ENCODE data around the gene SLC26A11.
A peak's percentile ranks its signal among the peaks of the same experiment; 100 is the strongest.

SLC26A11 gene

DNA sequence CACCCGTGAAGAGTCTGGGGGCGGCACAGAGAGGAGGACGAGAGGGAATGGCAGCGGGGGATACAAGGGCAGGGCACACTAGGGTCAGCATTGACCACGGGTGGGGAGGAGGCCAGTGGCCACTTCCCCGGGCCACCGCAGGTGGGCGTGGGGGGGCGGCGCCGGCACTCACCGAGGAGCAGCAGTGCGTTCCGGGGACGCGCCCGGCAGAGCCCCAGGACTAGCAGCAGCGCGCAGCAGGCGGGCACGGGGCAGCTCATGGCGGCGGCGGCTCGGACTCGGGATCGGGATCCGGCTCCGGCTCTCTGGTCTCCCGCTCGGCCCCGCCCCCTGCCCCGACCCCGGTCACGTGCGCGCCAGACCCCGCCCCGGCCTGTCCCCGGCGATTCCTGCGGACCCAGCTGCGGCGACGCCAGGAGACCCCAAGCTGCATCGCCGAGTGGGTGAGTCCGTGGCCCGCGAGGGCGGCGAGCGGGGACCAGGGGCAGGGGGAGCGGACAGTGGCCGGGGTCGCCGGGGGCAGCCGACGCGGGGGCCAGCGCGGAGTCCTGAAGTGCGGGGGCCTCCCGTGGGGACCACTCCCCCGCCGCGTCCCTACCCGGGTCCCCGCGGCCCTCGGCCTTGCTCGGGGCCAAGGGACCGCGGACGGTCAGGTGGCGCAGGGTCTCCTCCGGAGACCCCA is at the start of gene SLC26A11, which contains the start of gene SGSH:
TSS of gene SLC26A11 (plus strand) at position 374 of the 682 bp plus-strand sequence. CDS start 1,134 bp downstream, outside the sequence.
TSS of gene SGSH (minus strand) at position 280 of the 682 bp plus-strand sequence. CDS start at position 260, 20 bp downstream.
- peak; percentile 98 for DNase-seq (ENCODE audit: low spot score)

DNA sequence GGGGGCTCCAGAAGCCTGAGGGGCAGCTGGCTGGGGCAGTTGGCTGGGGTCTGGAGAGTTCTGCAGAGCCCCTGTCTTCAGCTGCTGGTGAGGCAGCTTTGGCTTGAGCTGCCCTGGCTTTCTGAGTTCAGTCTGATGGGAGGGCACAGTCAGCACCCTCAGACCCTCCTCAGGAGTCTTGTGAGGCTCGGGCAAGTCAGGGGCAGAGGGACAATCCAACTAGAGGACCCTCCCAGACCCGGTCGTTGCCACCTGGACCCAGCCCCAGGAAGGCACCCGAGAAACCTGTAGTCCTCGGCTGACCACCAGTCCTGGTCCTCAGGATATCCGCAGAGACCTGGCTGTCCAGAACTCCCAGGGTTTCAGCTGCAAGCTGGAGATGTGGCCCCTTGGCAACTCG is 48.5 kb upstream of the SLC26A11 start:
- no peak for DNase-seq (ENCODE audit: low spot score)

DNA sequence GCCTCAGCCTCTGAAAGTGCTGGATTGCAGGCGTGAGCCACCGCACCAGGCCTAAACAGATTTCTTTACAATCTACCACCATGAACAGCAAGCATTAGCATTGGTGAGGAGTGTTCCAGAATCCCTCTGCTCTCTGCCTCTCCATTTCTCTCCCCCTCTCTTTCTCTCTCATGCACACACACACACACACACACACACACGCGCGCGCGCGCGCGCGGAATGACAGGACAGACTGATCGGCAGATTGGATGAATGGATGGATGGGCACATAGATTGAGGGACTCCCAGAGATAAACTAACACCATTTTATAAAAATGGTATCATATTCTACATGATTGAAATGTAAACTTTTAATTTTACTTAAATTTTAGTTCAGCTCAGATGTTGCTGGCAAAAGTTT is 47.1 kb upstream of the SLC26A11 start:
- no peak for DNase-seq (ENCODE audit: low spot score)

DNA sequence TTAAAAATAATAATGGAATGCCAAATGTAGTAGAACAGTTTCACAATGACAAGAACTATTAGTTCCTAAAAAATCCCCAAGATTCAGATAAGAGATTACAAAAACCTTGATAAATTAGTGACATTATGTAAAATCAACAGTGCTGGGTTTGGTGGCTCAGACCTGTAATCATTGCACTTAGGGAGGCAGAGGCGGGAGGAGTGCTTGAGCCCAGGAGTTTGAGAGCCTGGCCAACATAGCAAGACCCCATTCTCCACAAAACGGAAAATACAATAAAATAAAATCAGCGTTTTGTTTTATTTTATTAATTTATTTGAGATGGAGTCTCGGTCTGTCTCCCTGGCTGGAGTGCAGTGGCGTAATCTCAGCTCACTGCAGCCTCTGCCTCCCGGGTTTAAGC is 46.3 kb upstream of the SLC26A11 start:
- no peak for DNase-seq (ENCODE audit: low spot score)

DNA sequence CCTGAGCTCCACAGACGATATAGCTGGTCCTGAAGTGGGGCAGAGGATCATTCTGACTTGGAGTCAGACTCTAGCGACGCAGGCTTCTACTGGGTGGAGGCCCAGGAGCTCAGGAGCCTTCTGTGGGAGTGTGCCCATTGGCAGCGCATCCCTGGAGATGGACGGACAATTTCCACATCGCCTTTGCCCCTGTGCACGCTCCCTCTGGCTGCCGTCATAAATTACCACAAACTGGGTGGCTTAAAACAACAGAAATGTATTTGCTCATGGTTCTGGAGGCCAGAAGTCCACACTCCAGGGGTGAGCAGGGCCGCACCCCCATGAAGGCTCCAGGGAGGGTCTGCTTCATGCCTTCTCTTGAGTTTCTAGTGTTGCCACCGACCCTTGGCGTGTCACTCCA is 43.5 kb upstream of the SLC26A11 start:
- no peak for DNase-seq (ENCODE audit: low spot score)

DNA sequence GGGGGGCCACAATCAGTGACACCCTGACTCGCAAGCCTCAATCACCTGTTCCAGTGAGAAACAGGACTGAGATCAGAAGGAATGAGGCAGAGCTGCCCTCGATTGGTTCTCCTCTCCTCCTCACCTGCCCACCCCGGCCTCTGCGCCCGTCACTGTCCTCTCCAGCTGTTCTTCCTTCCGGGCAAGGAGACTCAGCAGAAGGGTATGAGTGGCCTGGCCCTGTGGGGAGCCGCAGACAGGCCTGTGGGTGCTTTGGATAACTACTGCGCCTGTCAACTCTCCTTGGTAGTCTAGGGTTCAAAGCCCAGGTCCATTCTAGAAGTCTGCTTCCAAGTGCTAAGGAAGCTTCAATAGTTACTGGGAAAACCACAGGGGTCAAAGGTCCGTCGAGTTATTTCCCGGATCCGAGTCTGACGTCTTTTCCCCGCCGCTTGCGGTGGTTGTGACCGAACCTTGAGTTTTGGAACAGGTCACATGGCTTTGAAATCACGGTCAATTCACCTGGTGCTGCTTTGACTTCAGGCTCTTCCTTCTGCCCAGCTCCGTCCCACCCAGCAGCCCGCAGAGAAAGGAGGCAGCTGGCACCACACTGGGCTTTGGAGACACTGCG is 42.1 kb upstream of the SLC26A11 start:
- no peak for DNase-seq (ENCODE audit: low spot score)

DNA sequence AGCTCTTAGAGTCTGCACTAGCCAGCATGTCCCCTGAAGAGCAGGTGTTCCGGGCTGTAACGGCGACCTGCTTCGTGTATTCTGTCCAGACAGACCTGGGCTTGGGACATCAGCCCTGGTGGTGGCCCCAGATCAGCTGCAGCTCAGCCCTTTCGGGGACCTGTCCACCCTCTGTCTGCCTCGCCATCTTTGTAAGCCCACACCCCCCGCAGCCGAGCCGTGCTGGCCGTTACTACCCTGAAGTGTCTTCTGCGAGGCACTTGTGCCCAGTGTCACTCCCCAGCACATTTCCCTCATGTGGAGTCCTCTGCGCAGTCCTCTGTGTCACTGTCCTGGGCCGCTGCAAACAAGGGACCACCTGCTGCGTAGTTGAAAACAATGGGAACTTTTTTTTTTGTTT is 40.0 kb upstream of the SLC26A11 start:
- no peak for DNase-seq (ENCODE audit: low spot score)

DNA sequence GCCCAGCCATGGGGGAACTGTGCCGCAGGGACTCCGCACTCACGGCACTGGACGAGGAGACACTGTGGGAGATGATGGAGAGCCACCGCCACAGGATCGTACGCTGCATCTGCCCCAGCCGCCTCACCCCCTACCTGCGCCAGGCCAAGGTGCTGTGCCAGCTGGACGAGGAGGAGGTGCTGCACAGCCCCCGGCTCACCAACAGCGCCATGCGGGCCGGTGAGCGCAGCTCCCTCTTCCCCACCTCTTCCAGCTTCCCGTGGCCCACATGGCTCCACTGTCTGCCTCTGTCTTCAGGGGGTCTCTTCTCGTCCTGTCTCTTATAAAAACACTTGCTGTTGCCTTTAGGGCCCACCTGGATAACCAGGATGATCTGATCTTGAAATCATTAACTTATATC is 38.8 kb upstream of the SLC26A11 start:
- DNase-seq (ENCODE audit: low spot score) = no peak

DNA sequence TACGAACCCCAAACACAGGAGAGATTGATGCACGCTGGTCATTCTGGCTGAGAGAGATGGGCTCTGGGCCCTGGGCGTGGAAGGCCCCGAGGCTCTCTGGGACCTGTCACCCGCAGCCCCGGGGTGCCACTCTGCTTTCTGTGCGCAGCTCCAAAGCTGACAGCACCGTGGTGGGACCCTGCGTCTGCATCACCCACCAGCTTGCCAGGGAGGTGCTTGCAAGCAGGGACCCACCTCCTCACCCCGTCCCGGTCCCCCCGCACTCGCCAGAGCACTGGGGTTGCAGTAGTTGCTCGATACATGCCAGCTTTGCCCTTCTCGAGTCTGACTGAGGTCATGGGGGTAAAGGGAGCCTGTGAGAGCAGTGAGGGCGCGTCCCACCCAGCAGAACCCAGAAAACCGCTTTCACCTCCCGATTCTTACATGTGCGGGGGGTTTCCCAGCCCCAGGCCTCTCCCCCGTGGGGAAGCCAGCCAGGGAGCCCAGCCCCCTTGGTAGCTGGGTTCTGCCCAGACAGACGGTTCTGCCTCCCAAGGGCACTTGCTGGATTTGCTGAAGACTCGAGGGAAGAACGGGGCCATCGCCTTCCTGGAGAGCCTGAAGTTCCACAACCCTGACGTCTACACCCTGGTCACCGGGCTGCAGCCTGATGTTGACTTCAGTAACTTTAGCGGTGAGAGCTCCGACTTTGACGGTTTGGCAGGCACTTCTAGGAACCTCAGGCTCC is 37.9 kb upstream of the SLC26A11 start:
- DNase-seq (ENCODE audit: low spot score) = peak; percentile 5

DNA sequence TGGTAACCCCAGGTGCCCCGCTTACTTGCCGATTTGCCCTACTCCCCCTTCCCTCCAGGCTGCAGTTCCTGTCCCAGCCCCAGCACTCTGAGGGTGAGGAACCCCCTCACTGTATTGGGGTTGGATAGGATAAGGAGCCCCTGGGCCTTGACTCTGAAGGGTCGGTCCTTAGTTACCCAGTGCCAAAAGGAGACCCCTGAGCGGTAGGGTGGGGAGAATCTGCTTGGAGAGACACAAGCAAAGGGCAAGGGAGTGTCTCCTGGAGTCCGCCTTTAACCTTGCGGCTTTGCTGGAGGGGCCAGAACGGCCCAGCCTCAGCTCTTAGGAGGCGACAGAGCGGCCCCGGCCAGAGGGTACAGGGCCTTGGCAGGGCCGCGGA is 37.4 kb upstream of the SLC26A11 start:
- no peak for DNase-seq (ENCODE audit: low spot score)

DNA sequence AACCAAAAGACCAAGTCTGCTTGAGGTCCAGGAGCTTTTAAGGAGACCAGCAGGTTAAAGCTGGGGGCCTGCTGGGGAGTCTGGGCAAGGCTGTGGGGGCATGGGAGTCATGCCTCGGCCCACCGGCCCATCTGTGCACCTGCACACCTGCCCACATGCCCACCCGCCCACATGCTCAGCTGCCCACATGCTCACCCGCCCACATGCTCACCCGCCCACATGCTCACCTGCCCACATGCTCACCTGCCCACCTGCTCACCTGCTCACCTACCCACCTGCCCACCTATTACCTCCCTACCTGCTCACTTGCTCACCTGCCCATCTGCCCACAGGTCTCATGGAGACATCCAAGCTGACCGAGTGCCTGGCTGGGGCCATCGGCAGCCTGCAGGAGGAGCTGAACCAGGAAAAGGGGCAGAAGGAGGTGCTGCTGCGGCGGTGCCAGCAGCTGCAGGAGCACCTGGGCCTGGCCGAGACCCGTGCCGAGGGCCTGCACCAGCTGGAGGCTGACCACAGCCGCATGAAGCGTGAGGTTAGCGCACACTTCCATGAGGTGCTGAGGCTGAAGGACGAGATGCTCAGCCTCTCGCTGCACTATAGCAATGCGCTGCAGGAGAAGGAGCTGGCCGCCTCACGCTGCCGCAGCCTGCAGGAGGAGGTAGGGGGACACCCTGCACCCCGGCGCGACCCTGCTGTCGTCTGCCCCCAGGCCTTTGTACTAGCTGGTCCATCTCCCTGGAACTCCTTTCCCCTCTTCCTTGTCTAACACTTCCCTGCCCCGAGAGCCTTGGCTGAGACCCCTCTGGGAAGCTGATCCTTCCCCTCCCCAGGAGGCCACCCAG is 36.4 kb upstream of the SLC26A11 start:
- no peak for DNase-seq (ENCODE audit: low spot score)

DNA sequence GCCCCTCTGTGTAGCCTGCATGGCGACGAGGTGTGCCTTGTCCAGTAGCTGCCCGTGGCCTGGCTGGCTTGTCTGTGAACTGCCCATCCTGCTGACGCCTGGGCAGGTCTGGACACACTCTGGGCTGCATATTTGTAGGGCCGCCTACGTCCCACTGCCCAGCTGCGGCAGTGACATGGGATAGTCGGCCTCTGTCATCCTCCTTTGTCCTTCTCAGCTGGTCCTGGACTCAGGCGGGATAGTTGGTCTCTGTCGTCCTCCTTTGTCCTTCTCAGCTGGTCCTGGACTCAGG is 35.9 kb upstream of the SLC26A11 start:
- no peak for DNase-seq (ENCODE audit: low spot score)

DNA sequence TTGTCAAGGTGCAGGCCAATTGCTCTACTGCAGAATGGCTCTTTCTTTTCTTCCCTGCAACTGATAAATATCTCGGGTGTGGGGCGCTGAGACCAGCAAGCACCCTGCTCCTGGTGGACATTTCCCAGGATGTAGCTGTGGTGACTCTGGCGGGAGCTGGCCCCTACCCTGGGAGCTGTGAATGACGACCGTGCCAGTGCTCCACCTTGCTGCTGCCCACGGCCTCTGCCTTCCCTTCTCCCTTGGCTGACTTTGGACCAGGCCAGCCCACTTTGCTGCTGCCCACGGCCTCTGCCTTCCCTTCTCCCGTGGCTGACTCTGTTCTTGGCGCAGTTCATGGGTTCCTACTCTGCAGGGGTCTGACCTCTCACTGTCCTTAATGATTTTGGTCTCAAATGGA is 34.3 kb upstream of the SLC26A11 start:
- DNase-seq (ENCODE audit: low spot score) = no peak

DNA sequence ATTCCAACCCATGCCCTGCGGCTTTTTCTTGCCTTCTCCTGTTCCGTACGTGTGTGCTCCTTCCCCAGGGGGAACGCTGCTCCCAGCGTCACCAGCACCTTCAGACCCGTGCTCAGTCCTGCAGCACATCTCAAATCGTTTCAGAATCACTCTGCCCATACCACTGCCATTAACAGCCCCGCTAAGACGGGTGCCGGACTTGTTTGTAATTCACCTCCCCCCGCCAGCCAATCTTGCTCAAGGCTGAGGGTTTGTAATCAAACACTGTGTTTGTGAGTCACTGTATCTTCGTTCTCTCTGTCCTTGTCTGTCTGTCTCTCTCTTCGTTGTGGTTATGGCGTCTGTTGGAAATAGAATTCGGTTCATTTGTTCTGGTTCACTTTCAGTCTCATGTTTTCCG is 33.1 kb upstream of the SLC26A11 start:
- DNase-seq (ENCODE audit: low spot score) = no peak

DNA sequence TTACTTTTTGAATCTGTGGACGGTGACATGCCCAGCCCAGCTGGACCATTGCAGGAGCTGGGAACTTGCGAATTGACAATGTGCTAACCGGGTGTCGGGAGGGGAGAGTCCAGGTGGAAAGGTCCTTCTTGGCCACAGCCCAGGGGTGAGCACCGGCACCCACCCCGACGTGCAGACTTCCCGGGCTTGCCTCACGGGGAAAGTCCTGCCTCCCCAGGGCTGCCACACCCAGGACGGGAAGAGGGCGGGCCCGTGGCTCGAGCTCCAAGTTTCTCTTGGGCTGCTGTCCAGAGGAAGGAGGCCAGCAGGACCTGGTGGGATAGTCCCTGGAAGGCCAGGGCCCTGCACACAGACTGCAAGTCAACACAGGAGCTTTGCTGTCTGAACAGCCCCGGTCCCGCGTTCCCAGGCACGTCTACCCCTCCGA is 32.7 kb upstream of the SLC26A11 start:
- DNase-seq (ENCODE audit: low spot score) = peak; percentile 44

DNA sequence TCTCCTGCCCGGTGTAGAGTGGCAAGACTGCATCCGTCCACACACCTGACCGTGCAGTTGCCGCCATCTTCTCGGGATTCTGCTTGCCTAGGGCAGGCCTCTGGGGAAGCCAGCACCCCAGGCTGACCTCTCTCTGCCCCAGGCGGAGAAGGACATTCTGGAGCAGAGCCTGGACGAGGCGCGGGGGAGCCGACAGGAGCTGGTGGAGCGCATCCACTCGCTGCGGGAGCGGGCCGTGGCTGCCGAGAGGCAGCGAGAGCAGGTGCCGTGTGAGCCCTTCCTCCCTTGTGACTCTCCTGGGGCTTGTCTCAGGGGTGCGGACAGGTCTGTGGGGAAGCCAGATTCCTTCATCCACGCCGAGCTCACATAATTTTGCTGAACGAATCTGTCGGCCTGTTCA is 30.6 kb upstream of the SLC26A11 start:
- no peak for DNase-seq (ENCODE audit: low spot score)

DNA sequence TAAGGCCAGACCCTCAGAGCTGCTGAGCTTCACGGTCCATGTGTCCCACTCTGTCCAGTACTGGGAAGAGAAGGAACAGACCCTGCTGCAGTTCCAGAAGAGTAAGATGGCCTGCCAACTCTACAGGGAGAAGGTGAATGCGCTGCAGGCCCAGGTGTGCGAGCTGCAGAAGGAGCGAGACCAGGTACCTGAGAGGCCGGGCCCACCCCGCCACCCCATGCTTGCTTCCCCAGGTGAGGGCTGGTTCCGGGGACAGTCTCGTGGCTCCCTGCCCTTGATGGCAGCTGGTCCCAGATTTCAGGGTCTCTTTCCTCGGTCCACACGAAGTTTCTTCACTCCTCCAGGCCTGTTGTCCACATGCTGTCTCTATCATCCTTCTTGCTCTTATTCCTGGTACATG is 29.5 kb upstream of the SLC26A11 start:
- no peak for DNase-seq (ENCODE audit: low spot score)

DNA sequence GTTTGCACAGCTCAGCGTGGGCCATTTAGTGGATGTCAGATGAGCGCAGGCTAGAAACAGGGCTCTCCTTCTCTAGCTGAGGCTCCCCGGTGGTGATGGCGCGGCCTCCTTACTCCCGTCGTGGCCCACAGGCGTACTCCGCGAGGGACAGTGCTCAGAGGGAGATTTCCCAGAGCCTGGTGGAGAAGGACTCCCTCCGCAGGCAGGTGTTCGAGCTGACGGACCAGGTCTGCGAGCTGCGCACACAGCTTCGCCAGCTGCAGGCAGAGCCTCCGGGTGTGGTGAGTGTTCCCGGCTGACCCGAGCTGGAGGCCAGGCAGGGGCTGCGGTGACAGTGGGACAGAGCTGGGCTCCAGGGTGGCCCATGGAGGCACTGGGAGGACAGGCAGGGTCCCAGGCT is 29.0 kb upstream of the SLC26A11 start:
- DNase-seq (ENCODE audit: low spot score) = no peak

DNA sequence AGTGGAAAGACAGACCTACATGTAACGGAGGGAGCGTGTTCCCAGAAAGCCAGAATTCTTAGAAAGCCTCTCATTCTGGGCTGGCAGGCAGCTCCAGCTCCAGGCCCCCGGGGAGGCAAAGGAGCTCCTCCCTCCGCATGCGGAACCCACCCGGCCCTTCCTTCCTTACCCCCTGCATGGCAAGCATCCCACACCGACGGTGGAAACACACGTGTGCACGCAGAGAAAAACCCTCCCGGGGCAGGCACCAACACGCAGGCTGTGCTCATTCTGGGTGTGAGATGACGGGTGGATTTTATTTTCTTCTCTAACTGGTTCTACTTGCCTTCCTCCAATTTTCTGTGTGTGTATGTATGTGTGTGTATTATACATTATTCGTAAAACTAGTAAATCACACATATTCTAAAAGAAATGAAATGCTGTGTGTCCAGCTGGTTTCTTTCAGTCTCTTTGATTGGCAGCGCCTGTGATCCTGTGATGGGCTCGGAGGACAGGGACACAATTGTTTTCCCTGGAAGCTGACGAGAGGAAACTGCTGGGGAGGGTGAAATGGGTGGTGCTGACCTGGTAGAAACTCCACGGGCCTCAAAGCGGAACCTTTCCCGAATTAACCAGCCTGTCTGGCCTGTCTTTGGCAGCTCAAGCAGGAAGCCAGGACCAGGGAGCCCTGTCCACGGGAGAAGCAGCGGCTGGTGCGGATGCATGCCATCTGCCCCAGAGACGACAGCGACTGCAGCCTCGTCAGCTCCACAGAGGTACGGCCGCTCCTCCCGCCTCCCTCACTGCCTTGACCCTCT is 28.2 kb upstream of the SLC26A11 start:
- DNase-seq (ENCODE audit: low spot score) = no peak

DNA sequence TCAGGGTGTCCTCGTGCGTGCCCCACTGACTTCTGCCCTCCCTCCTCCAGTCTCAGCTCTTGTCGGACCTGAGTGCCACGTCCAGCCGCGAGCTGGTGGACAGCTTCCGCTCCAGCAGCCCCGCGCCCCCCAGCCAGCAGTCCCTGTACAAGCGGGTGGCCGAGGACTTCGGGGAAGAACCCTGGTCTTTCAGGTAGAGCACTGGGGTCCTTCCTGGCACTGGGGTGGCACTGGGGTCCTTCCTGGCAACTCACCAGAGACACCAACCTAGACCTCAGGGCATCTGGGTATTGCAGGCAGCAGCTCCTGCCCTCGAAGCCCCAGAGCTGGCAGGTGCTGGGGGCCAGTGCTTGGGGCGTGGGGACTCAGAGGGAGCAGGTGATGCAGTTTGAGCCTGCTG is 25.1 kb upstream of the SLC26A11 start:
- no peak for DNase-seq (ENCODE audit: low spot score)

DNA sequence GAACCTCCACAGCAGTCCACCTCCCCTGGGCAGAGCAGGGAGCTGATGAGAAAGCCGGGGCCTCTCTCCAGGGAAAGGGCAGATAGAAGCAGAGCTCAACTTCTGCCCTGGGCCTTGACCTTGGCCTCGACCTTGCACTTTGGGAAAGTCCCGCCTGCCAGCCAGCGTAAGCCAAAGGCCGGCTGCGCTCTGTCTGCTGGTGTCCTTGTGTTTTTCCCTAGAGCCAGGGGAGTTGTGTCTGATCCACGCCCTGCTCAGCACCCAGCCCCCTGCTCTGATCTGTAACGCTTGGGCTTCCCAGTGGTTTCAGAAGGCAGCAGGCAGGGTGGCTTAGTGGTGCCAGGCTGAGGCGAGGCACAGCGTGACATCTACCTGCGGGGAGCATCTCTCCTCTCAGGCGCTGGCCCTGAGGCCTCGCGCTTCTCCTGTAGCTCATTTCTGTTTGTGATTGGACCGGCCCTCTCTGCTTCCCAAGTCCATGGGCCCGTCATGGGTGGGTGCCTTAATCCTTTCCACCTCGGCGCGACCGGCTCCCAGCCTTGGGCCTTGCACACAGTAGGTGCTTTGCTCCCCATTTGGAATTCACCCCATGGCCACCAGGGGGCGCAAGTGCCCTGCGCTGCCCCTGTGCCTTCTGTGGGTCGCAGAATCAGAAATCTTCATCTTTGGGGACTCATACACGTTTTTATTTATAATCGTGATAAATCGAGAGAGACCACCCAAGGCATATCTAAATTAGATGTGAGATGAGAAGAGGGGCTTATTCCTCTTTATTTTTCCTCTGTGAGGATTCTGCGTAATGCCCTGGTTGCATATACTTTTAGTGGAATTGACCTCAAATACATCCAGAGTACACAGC is 24.3 kb upstream of the SLC26A11 start:
- no peak for DNase-seq (ENCODE audit: low spot score)

Measured in HuH-7.5 (cell line).